Neural progenitor cell (in vitro differentiated cells): ENCODE results near the gene RNF13.

Source experiments
- EZH2 ChIP-seq: fragments of 200-600 bp; sonication (generic); IDR thresholded peaks from 2 replicates; pipeline ENCODE4 v1.6.1; 2017; ENCODE audit warnings: antibody characterized with exemption, mild to moderate bottlenecking, moderate library complexity
- TF ChIP-seq, protein P1 (sequence below): fragments of 200-600 bp; sonication (generic); IDR thresholded peaks from 2 replicates; pipeline ENCODE4 v1.5.1; 2017; ENCODE audit warnings: antibody characterized with exemption, mild to moderate bottlenecking

DNA sequence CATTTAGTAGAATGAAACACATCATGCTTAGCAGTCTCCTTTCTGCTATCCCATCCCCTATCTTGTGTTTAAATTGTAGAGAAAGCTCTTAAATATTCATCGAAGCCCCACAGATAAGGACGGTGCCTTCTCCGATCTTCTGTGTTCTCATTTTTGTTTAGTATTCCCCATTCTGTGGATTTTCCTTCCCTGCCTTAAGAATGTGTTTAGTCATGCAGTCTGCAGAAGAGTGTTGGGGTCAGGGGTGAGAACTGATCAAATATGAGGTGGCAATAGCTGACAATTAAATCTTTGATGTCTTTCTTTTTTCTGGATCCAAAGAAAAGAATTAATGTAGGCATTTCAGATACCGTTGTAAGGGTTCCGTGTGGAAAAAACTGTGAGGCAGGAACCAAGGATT is 11.4 kb upstream of the RNF13 start:
- TF ChIP-seq EZH2 = no peak
- TF ChIP-seq, protein P1, sequence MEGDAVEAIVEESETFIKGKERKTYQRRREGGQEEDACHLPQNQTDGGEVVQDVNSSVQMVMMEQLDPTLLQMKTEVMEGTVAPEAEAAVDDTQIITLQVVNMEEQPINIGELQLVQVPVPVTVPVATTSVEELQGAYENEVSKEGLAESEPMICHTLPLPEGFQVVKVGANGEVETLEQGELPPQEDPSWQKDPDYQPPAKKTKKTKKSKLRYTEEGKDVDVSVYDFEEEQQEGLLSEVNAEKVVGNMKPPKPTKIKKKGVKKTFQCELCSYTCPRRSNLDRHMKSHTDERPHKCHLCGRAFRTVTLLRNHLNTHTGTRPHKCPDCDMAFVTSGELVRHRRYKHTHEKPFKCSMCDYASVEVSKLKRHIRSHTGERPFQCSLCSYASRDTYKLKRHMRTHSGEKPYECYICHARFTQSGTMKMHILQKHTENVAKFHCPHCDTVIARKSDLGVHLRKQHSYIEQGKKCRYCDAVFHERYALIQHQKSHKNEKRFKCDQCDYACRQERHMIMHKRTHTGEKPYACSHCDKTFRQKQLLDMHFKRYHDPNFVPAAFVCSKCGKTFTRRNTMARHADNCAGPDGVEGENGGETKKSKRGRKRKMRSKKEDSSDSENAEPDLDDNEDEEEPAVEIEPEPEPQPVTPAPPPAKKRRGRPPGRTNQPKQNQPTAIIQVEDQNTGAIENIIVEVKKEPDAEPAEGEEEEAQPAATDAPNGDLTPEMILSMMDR = no peak
